HL-60 (cell line): ENCODE data around the gene GPR137B.

Experiments used
- CTCF ChIP-seq: IDR thresholded peaks from one replicate; pipeline ENCODE4 v1.5.1; 2011; ENCODE audit warnings: low read length, control low read depth, inconsistent platforms; ENCODE audit not compliant: insufficient read depth
- GABPA ChIP-seq: IDR thresholded peaks from 2 replicates; pipeline ENCODE4 v1.6.1; 2012; ENCODE audit warnings: low read depth
- POLR2AphosphoS5 ChIP-seq: IDR thresholded peaks from 2 replicates; pipeline ENCODE4 v1.6.1; 2012; ENCODE audit warnings: low read depth

- TF ChIP-seq CTCF (no peak), GABPA (no peak), POLR2AphosphoS5 (no peak)
These were observed at the start of gene GPR137B for GRCh38 chr1:236142253-236143103.
